GM18858 (cell line): ENCODE results near the gene MESD.
"Not testable (repeated sequence)": the region's sequence is repeated elsewhere in the genome, so short reads cannot be mapped to it uniquely, and the experiment has no call there.

Experiments used
- ATAC-seq: cut with Tn5 transposase; IDR thresholded peaks from one replicate; pipeline ENCODE4 v1.9.1; 2021; ENCODE audit not compliant: unreplicated experiment

Gene MESD

GRCh38 chr15:80966431-80967197, 23.0 kb downstream of the MESD start:
- ATAC-seq: no peak

GRCh38 chr15:80965454-80965853, 24.2 kb downstream of the MESD start:
- not testable (repeated sequence) for ATAC-seq

GRCh38 chr15:80958818-80959495, 30.7 kb downstream of the MESD start:
- ATAC-seq: no peak

GRCh38 chr15:80957976-80958375, 31.6 kb downstream of the MESD start:
- no peak for ATAC-seq

- ATAC-seq: no peak
These were observed 32.1 kb downstream of the MESD start for GRCh38 chr15:80957556-80957955.

- not testable (repeated sequence) for ATAC-seq
These were observed 33.8 kb downstream of the MESD start for GRCh38 chr15:80955571-80956452.

GRCh38 chr15:80953953-80954778, 35.5 kb downstream of the MESD start:
- ATAC-seq: no peak

GRCh38 chr15:80953001-80953952, 36.3 kb downstream of the MESD start:
- no peak for ATAC-seq

- no peak for ATAC-seq
These were observed 37.7 kb downstream of the MESD start for GRCh38 chr15:80951941-80952340.

GRCh38 chr15:80950291-80951078, 39.1 kb downstream of the MESD start:
- ATAC-seq: no peak

- no peak for ATAC-seq
These were observed 39.9 kb downstream of the MESD start for GRCh38 chr15:80949756-80950155.

- no peak for ATAC-seq
These were observed 40.8 kb downstream of the MESD start for GRCh38 chr15:80948651-80949292.

GRCh38 chr15:80946576-80946975, 43.0 kb downstream of the MESD start:
- ATAC-seq: no peak

GRCh38 chr15:80945605-80946004, 44.0 kb downstream of the MESD start:
- no peak for ATAC-seq

- ATAC-seq: no peak
These were observed 44.8 kb downstream of the MESD start for GRCh38 chr15:80944818-80945217.

- ATAC-seq: no peak
These were observed 46.7 kb downstream of the MESD start for GRCh38 chr15:80942746-80943565.

GRCh38 chr15:80942266-80942665, 47.4 kb downstream of the MESD start:
- ATAC-seq: no peak
